PFSK-1 (cell line): Measurements from ENCODE around the gene KMT2E.

Source experiments
- FOXP2 ChIP-seq: optimal IDR thresholded peaks from 2 replicates; pipeline ENCODE3; 2011; ENCODE audit warnings: borderline replicate concordance, control low read depth, inconsistent platforms; ENCODE audit not compliant: insufficient read depth; ENCODE audit errors: extremely low read length, extremely low read depth
- POLR2AphosphoS5 ChIP-seq: IDR thresholded peaks from 2 replicates; pipeline ENCODE4 v1.6.1; 2012; ENCODE audit warnings: low read depth, mild to moderate bottlenecking, control low read depth, low read length, moderate library complexity
- REST ChIP-seq, 2 experiments: IDR thresholded peaks; 2 replicates each; pipeline versions ENCODE4 v1.6.1 to v1.8.0; 2011 to 2012; ENCODE audit warnings: low read depth in 2 of 2, low read length in 2 of 2, control low read depth in 1 of 2, inconsistent platforms in 1 of 2, mild to moderate bottlenecking in 1 of 2, moderate library complexity in 1 of 2; ENCODE audit not compliant: insufficient read depth in 1 of 2
- SIN3A ChIP-seq: IDR thresholded peaks from 2 replicates; pipeline ENCODE4 v1.6.1; 2012; ENCODE audit warnings: mild to moderate bottlenecking, low read length, moderate library complexity, borderline replicate concordance; ENCODE audit not compliant: insufficient read depth
- TAF1 ChIP-seq: IDR thresholded peaks from 2 replicates; pipeline ENCODE4 v1.6.1; 2012; ENCODE audit warnings: low read length, control low read depth, borderline replicate concordance; ENCODE audit not compliant: insufficient read depth

GRCh38 chr7:104969183-104969582 lies 44.8 kb upstream of the KMT2E start:
- TF ChIP-seq POLR2AphosphoS5 (no peak), SIN3A (no peak), REST (IDR thresholded peaks at IDR 0.05; ENCODE audit: insufficient read depth in 1 of 2, low read depth in 2 of 2, low read length in 2 of 2) (no peak), TAF1 (no peak), FOXP2 (no peak)
